ENCODE results near the gene TBC1D22A.

The TBC1D22A gene

DNA sequence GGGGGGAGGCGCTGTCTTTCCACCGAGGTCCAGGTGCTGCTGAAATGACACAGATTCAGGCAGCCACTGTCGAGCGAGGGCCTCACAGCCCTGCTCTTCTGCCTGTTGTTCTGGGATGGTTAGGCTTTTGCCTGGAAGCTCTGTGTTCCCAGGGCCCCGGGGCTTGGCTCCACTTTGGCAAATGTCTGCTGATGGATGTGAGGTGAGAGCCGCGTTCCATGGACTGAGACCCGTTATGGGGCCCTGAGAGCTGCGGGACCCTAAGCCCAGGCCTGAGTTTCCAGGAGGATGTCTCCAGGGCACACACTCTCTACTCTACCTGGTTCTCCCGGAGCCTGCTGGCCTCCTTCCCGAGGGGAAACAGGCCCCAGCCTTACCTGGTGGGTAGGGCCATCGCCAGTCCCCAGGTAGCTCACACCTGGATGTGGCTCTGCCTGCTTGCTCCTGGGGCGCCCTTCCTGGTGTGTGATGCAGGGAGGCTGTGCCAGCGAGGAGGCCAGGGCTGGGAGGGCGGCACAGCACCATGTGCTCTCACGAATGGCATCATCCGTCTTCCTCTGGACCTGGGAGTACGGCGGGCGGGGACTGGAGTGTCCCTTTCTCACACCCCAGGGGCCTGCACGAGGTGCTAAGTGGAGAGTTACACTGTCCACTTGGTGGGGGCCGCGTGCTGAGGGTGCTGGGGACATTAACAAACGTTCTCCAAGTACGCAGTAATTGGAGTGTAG lies 435.5 kb downstream of the TBC1D22A start:
- no peak for DNase-seq

DNA sequence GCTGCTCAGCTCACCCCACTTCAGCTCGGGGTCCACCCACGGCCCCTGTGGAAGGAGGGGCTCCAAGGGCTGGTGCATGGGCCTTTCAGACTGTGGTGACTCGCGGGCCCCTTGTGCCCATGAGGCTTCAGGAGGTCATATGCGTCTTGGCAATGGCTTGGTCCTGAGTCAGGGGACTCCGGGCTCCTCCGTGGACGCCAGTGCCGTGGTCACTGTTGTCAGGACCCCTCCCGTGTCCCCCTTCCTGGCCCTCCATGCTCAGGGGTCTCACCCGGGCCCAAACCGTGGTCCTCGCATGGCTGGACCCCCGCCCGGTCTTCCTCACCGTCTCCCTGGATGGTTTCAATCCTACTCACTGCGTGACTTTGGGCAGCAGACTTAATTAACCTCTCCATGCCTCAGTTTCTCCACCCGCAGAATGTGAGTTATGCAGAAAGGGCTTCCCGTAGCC lies 436.4 kb downstream of the TBC1D22A start:
- no peak for DNase-seq

DNA sequence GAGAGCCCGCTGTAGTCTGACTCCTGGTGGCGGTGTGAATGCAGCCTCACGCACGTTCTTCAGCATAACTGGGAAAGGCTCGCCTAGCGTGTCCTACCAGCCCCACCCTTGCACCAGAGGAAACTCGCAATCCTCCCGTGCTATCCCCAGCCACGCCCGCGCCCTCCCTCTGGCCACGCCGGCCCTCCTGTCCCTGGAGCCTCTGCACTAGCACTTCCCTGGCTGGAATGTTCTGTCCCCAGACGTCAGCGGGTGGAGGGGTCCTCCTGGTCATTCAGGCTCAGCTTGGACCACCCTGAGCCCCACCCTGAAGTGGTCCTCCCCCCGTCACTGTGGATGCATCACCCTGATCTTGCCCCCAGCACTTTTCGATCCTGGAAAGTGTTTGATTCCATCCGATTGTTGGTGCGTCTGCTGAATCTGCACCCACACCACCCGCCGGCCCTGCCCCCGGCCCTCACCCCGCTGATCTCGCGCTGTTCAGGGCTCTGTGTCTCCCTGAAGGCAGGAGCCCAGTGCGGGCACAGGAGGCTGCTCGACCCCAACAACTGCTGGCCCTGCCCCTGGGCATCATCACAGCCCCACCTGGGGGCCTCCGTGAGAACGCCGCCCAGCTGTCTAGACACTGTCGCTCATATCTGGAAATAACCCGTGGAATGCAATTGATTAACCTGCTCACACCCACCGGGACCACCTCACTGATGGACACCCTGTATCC lies 437.0 kb downstream of the TBC1D22A start:
- DNase-seq, result no peak

DNA sequence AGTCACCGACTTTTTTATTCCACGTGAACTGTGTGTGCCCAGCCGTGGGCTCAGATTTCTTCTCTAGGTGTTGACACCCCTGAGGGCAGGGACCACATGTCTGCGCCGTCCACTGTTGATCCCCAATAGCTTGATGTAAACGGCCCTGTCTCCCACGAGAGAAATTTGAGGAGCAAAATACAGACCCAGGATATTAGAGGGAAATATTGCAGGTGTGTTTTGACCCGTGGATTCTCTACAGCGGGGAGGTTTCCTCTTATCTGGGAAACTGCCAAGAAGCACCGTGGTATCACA lies 437.5 kb downstream of the TBC1D22A start:
- DNase-seq, result no peak

DNA sequence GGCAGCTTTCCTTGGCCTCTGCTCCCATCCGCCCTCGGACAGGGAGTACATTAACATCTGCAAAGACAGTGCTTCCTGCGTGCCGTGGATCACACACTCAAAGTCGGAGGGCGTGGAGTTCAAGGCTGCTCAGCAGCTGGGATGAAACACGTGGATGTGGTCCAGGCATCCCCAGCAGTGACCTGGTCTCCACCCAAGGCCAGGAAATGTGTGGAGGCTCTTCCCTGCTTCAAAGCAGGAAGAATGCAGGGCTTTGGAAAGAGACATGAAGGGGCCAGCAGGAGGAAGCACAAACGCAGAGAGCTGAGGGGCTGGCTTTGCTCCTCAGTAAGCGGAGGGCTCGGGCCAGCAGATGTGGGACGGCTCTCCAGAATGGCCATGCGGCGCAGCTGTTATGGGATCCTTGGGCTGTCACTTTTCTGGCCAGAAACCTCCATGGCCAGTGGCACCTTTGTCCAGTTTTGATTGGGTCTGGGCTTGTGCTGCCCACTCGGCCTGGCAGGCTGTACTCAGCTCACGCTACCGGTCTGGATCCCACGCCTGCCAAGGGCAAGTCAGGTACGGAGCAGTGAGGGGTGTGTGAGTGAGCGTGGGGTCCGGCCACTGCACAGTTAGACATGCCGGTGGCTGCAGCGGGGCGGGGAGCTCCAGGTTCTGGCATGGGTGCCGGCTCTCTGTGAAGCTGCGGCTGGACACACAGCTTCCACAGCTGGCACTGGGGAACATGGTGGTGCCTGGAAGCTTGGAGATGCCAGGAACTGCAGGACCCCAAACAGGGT lies 438.0 kb downstream of the TBC1D22A start:
- no peak for DNase-seq

DNA sequence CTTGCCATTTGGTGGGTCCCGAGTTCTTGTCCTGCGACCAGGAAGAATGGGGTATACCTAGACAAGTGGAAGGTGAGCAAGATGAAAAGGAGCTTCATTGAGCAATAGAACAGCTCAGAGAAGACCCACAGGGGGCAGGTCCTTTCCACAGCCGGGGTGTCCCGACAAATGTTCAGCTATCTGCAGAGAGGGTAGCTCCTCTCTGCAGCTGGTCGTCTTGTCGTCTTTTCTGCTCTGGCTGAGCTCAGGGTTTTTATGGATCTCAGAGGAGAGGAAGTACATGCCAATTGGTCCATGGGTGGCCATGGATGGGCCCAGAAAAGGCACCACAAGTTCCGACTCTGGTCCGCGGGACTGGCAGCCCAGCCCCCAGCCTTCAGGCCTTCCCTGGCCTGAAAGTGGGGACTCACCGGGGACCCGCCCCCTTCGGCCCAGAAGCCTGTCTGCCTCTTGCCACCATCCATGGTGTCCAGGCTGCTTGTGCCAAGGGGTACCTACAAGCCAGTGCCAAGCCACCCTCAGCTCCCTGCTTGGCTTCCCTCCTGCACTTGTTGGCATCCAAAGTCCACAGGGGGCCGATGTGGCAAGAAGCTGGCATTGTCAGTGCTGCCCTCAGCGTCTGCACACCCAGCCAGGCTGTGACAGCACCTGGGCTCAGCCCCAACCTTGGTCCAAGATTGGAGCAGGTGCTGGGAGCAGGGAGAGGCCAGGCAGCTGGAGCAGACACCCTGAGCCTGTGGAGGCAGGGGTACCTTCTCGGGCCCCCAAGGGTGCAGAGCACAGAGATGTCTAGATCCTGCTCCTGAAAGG lies 438.9 kb downstream of the TBC1D22A start:
- DNase-seq, result no peak

DNA sequence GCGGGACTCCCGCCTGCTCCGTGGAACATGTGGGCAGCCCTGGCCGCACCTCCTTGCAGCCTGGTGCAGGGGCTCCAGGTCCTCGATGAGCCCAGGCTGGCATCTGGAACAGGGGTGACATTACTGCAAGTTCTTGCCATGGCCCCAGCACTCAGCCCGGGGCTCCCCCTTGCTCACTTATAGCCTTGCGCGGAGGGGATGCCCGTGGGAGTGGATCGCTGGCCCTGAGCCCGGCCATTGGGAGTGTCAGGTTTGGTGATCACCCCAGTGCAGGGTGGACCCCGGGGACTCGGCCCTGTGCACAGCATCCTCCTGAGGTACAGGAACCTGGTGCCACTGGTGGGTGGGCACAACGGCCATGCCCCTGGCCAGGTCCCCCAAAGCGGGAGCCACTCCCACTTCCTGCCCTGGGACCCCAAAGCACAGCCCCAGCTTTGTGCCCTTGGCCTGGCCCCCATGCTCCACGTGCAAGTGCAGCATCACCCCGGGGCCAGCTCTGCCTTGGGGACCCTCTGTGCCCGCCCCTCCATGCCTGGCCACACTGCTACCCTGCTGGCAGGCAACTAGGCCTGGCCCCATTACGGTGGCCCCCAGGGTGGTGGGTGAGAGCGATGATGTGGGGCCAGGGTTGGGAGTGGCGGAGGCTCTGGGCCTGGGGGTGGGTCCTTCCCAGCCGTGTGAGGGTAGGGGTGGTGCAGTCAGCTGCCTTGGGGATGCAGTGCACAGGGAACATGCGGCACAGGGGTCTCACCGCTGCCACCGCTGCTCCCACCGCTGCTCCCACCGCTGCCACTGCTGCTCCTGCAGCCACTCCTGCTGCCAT lies 439.8 kb downstream of the TBC1D22A start:
- no peak for DNase-seq

DNA sequence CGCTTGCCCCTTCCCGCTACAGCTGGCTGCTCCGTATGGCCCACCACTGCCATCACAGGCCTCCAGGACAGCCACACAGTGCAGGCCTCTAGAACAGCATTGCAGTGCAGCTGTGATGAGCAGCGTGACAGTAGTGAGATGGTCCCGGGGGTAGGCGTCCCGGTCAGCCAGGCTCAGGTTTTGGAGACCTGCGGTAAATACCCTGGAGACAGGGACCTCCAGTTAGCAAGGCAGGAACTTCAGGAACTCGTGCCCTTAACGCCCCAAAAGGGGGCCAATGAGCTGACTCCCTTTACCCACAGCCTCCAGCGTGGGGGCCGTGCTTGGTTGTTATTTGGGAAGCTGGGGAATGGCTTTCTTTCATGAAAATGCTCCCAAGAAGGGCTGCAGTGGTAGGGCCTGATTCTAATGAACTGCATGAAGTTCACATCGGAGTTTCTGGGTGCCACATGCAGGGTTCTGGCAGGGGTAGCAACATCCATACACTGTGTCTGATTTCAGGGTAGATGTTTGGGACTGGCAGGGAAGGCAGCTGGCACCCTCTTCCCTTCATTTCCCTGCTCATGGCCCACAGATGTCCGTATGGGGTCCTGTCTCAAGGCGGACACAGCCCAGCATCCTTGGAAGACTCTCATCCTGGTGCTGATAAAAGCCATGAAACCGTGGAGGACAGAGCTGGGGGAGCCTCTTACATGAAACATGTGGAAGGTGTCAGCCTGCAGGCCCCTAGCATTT lies 440.5 kb downstream of the TBC1D22A start:
- DNase-seq, result no peak

DNA sequence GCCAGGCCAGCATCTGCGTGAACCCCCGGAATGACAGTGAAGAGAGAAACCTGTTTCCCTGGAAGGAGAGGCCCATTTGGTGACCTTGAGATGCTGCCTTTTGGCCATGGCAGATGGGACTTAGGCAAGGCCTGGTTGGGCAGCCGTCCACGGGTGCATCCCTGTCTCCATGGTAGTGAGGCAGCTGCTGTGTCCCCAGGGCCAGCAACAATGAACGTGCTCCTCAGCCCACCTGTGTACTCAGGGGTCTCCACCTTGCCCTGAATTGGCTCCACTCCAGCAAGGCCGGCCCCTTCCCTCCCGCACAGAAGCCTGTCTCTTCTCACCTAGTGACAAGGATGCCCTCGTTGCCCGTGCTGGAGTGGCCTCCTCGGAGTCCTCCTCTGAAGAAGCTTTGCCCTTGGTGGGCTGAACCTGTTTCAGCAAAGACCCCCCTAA lies 441.1 kb downstream of the TBC1D22A start:
- DNase-seq, result no peak

DNA sequence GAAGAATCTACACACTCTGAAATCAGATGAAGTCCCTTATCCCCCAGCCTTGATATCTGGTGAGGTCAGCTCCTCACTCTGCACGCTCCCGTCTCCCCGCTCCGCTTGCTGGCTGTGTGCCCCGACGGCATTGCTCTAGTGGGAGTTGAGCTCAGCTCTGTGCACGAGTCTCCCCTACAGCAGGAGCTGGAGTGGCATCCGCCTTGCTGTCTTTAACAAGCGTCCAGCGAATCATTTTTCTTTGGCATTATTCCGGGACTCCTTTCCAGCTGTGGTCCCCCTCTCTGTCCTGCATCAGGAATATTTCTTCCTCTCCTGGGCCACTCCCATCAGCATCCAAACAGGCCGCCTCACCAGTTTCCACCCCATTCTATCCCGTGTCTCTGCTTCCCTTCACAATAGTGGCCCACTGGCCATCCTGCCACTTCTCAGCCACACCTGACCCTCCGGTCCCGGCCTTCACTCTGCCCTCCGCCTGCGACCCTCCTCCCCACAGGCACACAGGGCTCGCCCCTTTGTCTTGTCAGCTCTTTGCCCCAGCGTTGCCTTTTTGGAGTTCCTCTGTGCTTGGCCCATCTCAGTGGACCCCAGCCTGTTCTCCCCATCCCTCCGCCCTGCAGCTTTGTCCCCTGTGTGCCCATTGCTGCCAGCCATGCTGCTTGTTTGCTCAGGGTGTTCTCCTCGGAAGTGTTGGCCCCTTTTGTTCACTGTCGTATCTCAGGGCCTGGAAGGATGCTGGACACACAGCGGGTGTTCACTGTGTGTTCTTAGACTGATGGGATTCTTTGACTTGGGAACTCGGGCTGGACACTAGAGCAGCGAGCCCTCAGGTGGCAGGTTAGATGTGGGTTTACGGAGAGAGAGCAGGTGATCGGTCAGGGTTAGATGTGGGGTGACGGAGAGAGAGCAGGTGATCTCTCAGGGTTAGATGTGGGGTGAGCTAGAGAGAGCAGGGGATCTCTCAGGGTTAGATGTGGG lies 441.8 kb downstream of the TBC1D22A start:
- DNase-seq, result no peak

DNA sequence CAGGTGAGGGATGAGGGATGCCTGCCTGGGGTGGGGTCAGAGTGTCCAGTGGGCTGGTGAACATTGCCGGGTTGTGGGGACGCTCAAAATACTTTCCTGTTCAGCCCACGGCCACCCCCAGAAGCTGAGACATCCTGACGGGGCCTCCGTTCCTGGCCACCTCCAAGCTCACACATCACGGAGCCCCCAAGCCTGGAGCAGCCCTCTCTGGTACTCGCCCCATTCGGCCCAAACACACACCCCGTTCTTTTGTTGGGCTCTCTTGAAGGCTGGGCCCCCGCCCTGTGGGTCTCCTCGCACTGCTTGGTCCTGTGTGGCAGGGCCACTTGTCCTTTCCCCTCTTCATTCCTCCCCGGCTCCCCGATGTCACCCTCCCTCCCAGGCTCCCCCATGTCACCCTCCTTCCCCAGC lies 442.6 kb downstream of the TBC1D22A start:
- DNase-seq, result no peak

DNA sequence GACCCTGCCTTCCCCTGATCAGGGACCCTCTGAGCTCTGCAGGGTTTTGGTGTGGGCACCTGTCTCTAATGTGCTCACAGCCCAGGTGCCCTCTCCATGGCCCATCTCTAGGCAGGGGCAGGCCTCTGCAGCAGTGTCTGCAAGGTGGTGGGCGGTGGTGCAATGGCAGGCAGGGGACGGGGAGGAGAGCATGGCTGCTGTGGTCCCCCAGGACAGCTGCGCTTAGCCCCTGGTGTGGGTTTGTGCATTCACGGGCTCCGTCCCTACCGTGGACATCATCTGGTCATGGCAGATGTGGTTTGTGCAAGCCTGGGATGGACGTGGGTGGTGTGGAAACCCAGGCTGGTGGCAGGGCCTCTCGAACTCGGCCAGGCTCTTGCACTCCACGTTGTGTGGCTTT lies 443.1 kb downstream of the TBC1D22A start:
- DNase-seq, result no peak

DNA sequence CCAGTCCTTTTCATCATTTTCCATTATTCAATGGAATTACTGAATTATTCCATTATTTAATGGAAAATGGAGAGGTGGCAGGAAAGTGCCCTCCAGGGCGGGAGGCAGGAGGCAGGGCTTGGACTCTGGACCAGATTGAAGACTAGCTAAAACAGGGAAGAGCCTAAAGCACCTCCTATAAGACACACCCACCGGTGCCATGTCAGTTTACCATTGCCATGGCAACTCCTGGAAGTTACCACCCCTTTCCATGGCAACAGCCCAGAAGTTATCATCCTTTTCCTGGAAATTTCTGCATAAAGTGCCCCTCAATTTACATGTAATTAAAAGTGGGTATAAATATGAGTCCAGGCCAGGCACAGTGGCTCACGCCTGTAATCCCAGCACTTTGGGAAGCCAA lies 443.7 kb downstream of the TBC1D22A start:
- no peak for DNase-seq

DNA sequence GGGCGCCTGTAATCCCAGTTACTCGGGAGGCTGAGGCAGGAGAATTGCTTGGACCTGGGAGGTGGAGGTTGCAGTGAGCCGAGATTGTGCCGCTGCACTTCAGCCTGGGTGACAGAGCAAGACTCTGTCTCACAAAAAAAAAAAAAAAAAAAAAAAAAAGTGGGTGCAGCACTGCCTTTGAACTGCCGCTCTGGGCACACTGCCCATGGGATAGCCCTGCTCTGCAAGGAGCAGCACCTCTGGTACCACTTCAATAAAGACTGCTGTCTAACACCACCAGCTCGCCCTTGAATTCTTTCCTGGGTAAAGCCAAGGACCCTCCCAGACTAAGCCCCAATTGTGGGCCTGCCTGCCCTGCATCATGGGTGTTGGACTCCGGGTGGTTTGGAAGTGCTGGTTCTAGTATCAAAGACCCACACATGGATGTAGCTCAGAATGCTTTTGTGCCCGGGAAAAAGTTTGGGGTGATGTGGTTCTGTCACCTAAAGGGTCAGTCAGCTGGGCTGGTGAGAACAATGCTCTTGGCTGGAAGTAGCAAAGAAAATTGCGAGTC lies 444.3 kb downstream of the TBC1D22A start:
- DNase-seq, result no peak

DNA sequence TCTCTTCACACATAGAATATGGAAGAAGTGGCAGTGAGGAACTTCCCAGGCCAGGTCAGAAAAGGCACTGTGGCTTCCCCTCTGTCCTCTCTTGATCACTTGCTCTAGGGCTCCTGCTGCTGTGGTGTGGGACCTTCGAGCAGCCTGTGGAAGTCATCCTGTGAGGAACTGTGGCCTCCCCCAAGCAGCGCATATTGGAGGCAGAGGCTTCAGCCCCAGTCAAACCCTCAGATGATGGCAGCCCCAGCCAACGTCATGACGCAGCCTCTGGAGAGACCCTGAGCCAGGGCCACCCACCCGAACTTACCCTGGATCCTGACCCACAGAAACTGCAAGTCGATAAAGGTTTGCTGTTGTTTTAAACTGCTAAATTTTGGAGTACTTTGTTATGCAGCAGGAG lies 444.9 kb downstream of the TBC1D22A start:
- no peak for DNase-seq

DNA sequence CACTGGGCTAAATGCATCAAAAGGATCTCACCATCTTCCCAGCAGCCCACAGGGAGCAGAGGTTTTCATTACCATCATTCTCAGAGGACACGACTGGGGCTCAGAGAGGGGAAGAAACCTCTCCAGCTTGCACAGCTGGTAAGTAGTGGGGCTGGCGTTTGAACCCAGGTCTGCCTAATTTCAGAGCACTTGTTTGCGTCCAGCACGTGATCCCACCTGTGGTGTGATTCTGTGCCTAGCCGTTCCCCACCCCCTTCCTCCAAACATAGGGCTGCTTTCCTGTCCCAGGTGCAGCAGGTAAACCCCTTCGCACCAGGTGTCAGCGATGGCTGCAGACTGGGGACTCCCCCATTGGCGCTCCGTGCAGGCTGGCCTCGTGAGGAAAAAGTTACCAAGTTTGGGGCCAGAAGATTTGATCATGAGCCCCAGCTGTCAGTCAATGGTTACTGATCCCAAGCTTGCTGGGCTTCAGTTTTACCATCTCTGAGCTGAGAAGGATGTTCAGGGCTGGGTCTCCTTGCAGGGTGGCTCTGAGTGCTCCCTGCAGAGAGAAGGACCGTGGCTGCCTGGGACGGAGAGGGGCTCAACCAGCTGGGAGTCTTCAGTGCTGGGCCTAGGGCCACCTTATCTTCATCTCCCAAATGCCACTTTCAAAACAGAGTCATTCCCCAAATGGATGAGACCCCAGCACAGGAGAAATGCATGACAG lies 445.6 kb downstream of the TBC1D22A start:
- DNase-seq, result no peak

DNA sequence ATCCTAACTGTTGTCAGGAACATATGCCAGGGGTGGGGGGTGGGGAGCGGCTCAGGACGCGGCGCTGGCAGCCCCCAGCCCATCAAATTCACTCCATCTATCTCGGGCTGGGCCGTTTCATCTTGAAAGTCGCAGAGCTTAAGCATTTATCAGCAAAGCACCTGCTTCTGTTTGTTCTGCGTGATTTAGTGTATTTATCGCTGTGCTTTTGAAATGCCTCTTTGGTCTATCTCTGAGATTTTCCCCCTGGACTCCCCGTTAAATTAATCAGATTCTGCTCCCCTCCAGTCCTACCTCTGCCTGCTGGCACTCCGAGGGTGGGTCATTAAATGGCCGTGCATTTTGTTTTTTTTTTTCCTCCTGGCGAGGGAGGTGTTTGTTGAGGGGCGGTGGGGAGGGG lies 446.2 kb downstream of the TBC1D22A start:
- DNase-seq, result no peak

DNA sequence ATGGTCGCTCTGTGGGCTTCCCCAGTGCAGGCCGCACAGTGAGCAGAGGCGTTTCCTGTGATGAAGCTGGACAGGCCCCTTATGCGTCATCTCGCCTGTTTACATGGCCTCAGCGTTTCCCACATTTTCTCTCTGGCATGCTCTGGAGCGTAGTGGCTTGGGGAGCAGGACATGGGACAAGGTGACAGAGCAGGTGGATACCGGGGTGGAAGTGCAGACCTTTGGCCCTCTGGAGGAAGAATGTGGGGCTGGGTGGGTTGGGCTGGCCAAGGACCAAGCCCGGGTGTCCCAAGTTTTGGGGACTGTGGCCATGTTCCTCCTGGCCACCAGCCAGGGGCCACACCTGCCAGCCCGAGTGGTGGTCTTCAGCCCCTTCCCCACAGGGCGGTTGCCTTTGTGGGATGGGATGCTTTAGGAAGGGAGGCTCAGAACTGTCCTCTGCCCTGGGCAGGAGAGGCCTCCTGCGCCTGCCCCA lies 446.6 kb downstream of the TBC1D22A start:
- DNase-seq, result no peak

DNA sequence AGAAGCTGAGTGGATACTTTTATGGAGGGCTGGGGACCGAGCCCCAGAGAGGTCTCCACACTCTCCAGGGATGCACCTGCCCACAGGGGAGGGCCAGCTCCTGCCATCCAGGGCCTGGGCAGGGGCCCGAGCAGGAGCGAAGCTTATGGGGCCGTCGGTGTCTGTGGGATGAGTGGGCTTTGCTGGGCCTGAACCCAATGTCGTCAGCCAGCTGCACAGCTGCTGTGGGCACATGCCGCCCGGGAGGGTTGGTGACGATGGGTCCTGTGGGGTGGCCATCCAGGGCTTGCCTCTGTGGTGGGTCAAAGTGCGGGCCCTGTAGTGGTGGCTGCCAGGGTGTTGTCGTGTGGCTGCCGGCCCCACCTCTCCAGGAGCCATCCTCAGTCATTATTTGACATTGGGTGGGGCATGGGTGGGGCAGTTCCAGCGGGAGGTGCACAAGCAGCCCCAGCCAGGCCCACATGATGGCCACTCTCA lies 447.1 kb downstream of the TBC1D22A start:
- no peak for DNase-seq
